HUES64 (cell line): ENCODE data around the gene OR52E8. TPM values are rescaled to one million over a fixed set of nuclear protein-coding genes. Genes with fewer than 3 reads are reported as not detected.

Experiments used
- H3K27ac ChIP-seq: 2 replicates; pipeline ENCODE4 v1.7.0; 2013; ENCODE audit warnings: low read depth, low read length, inconsistent platforms
- H3K27me3 ChIP-seq: 2 replicates; pipeline ENCODE4 v1.6.1; 2013; ENCODE audit warnings: mild to moderate bottlenecking, low read length; ENCODE audit not compliant: insufficient read depth
- H3K36me3 ChIP-seq: 2 replicates; pipeline ENCODE4 v1.6.1; 2013; ENCODE audit warnings: mild to moderate bottlenecking, low read length; ENCODE audit not compliant: insufficient read depth
- H3K4me1 ChIP-seq: 2 replicates; pipeline ENCODE4 v1.6.1; 2013; ENCODE audit warnings: mild to moderate bottlenecking, low read length, moderate library complexity; ENCODE audit not compliant: insufficient read depth
- H3K4me3 ChIP-seq: 2 replicates; pipeline ENCODE4 v1.5.1; 2013; ENCODE audit warnings: mild to moderate bottlenecking, low read length, moderate library complexity
- H3K9ac ChIP-seq: 2 replicates; pipeline ENCODE4 v1.6.1; 2013; ENCODE audit warnings: mild to moderate bottlenecking, low read depth, low read length
- H3K9me3 ChIP-seq: 2 replicates; pipeline ENCODE4 v1.6.1; 2013; ENCODE audit warnings: low read depth, low read length; ENCODE audit not compliant: insufficient read depth
- WGBS: fragments of 150-250, 120-280 bp; methylation state at CpG from one replicate; pipeline ENCODE4 v1.1.7; 2013; ENCODE audit warnings: missing lambda C conversion rate; 5-methylcytosine and 5-hydroxymethylcytosine counted together
- polyA plus RNA-seq, 2 experiments: library from polyadenylated mRNA; stranded (reverse); fragments of 50-300 nt; gene quantifications; one replicate each; pipeline ENCODE4 v1.2.3, GENCODE V29; 2013

Gene OR52E8
- polyA plus RNA-seq (2013, experiment 1 of 2), result not detected
- not detected for polyA plus RNA-seq (2013, experiment 2 of 2)

DNA sequence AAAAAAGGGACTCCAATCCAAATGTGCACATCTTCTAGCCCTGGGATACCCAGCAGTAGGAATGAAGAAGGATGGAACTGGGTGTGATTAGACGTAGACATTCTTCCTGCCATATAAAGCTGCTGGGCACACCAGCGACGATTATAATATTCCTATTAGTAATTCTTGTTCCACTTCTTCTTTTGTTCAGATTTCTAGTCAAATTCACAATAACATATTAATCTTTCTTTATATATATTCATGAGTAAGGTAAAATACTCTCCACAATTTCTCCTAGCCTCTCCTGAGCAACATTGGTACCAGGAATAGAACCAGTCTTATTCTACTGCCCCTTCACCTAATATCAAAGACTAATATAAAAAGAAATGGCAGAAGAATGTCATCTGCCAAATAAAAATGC is at the start of gene OR52E8:
OR52E8 (minus strand) TSS at position 101 of the 400 bp plus-strand sequence; CDS start at position 101, 0 bp downstream.
- H3K9ac ChIP-seq, result no peak within 1 kb of the TSS
- H3K27me3 ChIP-seq, result no peaks in the 10 kb centered on the region
- H3K27ac ChIP-seq, result no peak within 1 kb of the TSS
- no peaks in the 10 kb centered on the region for H3K4me1 ChIP-seq
- H3K36me3 ChIP-seq, result no peaks in the 10 kb centered on the region
- H3K4me3 ChIP-seq, result no peak within 1 kb of the TSS
- no peaks in the 10 kb centered on the region for H3K9me3 ChIP-seq
- 96% methylated on average over 3 of the region's 3 CpGs for WGBS

DNA sequence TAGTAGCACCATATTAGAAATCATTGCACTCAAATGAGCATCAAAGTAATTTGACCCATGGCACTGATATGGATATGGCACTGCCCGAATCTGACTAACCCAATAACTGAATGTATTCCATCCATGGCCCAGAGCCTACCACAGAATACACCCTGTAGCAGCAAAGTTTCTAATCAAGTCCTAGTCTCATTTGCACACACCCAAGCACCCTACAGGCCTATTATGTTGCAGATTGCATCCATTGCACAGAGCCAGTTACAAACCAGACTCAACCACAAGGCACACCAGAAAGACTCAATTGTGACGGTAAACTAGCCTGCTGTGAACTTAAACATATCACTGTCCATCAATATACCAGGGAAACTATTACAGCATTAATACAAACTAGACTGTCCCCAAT is 42.0 kb upstream of the OR52E8 start:
- Histone ChIP-seq H3K36me3 (no peaks in the 10 kb centered on the region), H3K9me3 (no peaks in the 10 kb centered on the region), H3K4me1 (no peaks in the 10 kb centered on the region; the same call in 1 of the 2 replicates), H3K4me3 (no peak overlapping the region), H3K27ac (no peak overlapping the region), H3K27me3 (no peaks in the 10 kb centered on the region), H3K9ac (no peak overlapping the region)
- WGBS, result 86% methylated on average over 2 of the region's 2 CpGs

DNA sequence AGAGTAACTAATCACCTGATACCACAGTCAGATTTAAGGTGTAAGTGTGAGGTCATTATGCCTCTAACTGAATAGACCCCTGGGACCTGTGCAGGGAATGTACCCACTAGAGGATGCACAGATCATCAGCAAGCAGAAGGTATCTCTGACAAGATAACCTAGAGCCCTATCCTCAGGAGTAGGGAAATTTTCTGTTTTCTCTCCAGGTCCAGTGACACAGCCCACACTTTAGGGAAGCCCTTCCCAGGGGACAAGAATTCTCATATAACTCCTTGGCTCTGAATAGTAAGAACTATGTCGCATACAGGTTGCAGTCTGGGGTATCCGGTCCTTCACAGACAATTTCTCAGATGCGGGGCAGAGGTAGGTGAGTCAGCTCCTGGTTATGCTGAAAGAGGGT is 35.4 kb upstream of the OR52E8 start, which contains the start of gene OR52E5:
OR52E5 (plus strand) TSS at position 301 of the 400 bp plus-strand sequence. CDS start 7,569 bp downstream, outside the sequence.
- Histone ChIP-seq H3K9me3 (no peaks in the 10 kb centered on the region), H3K4me1 (no peaks in the 10 kb centered on the region), H3K9ac (no peak within 1 kb of the TSS), H3K27me3 (no peaks in the 10 kb centered on the region), H3K4me3 (no peak within 1 kb of the TSS), H3K27ac (no peak within 1 kb of the TSS), H3K36me3 (no peaks in the 10 kb centered on the region)
- 83% methylated on average over 3 of the region's 3 CpGs for WGBS

DNA sequence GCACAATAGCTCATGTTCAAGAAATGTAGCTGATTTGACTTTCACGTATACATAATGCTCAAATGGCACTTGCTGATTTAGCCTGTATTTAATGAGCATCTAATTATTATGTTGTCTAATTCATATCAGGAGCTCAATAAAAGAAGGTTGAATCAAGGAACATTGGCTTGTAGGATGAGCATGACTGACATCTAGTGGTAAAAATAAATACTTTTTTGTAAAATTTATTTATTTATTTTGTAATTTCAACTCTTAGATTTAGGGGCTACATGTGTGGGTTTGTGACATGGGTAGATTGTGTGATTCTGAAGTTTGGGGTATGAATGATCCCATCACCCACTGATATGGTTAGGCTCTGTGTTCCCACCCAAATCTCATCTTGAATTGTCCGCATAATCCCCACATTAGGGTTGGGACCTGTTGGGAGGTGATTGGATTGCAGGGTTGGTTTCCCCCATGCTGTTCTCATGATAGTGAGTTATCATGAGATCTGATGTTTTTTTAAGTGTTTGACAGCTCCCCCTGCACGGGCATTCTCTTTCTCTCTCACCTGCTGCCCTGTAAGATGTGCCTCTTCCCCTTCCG is 33.8 kb upstream of the OR52E8 start:
- no peak overlapping the region for H3K9ac ChIP-seq

DNA sequence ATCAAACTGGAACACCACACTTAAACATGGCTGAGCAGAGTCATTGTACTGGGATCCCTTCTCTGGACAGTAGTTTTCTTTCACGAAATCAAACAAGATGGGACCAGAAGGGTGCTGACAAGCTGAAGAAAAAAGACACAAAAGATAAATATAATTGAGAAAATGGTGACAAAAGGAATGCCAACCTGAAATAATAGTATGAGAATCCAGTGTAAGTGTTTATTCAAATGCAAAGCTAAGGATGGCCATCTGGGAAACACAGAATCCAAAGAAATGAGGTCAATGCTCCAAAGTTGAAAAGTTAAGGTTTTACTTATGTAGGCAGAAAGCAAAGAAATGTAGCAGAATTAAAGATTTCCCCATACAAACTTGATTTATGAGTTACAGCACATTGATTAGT is 30.2 kb upstream of the OR52E8 start:
- Histone ChIP-seq H3K27ac (no peak overlapping the region), H3K9me3 (no peaks in the 10 kb centered on the region), H3K4me1 (no peaks in the 10 kb centered on the region), H3K36me3 (no peaks in the 10 kb centered on the region), H3K27me3 (no peaks in the 10 kb centered on the region), H3K4me3 (no peak overlapping the region), H3K9ac (no peak overlapping the region)
- WGBS, result 100% methylated on average over 1 of the region's 1 CpG

More for the DNA sequence above, 33.8 kb upstream of the OR52E8 start:
- H3K9me3 ChIP-seq, result no peaks in the 10 kb centered on the region
- H3K4me1 ChIP-seq, result no peaks in the 10 kb centered on the region
- H3K4me3 ChIP-seq, result no peak overlapping the region
- no peak overlapping the region for H3K27ac ChIP-seq
- H3K36me3 ChIP-seq, result no peaks in the 10 kb centered on the region
- 89% methylated on average over 4 of the region's 4 CpGs for WGBS
- H3K27me3 ChIP-seq, result no peaks in the 10 kb centered on the region

DNA sequence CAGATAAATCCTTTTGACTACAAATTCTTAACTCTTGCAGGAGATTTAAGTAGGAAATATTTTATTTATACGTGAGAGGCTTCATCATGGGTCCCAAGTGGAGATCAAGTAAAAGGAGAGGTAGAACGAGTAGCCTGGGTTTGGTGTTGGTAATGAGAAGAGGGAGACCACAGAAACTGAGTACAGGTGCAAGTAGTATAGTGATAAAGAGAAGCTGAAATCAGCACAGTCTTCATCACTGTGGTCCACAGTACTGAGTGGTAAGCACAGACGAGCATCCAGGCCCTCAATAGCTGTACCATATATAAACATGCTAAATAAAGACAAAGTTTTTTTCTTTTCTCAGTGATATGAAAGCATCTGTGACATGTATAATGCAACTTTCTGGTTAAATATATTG is 29.7 kb upstream of the OR52E8 start:
- H3K4me1 ChIP-seq, result no peaks in the 10 kb centered on the region
- H3K9me3 ChIP-seq, result no peaks in the 10 kb centered on the region
- H3K9ac ChIP-seq, result no peak overlapping the region
- no peak overlapping the region for H3K4me3 ChIP-seq
- no peaks in the 10 kb centered on the region for H3K27me3 ChIP-seq
- WGBS, result 93% methylated on average over 2 of the region's 3 CpGs
- no peak overlapping the region for H3K27ac ChIP-seq
- no peaks in the 10 kb centered on the region for H3K36me3 ChIP-seq

DNA sequence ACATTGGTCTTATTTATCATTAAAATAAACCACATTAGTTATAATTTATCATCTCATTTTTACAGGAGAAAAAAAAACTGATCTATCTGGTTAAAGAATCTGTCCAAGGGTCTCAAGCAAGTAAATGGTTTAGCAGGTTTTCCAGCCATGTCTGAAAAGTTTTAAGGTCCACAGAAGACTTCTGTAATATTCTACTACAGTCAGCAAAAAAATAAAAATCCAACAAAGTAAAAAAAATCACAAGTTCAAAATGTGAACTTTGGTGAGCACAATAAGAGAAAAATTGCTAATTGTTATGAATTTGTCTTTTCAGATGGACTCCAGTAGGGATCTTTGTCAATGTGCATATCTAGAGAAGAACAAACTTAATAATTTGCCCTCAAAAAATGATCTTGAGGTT is 24.3 kb upstream of the OR52E8 start:
- Histone ChIP-seq H3K27me3 (no peaks in the 10 kb centered on the region), H3K4me3 (no peak overlapping the region), H3K4me1 (no peaks in the 10 kb centered on the region), H3K9me3 (no peaks in the 10 kb centered on the region), H3K27ac (no peak overlapping the region), H3K9ac (no peak overlapping the region), H3K36me3 (no peaks in the 10 kb centered on the region)

DNA sequence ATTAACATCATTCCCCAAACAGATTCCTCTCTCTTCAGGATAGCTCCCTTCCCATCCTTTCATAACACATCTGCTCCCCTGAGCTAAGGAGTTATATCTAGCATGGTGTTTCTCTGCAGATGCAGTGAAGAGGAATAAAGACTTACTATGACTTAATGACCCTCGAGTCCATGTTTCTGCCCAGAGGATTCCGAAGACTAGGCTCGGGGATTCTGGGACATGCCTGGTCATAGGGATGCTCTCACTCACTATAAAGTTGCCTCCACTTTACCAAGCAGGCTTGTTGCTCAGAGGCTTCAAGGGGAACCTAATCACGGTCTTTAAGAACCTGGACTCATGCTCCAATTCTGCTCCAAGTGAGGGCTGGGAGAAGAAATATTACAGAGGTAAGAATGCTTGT is 22.8 kb upstream of the OR52E8 start, which contains the start of gene OR52E4:
OR52E4 (plus strand) TSS at position 301 of the 400 bp plus-strand sequence. CDS start 3,664 bp downstream, outside the sequence.
- Histone ChIP-seq H3K9me3 (no peaks in the 10 kb centered on the region), H3K4me1 (no peaks in the 10 kb centered on the region), H3K9ac (no peak within 1 kb of the TSS), H3K27ac (no peak within 1 kb of the TSS), H3K36me3 (no peaks in the 10 kb centered on the region), H3K27me3 (no peaks in the 10 kb centered on the region), H3K4me3 (no peak within 1 kb of the TSS)
- WGBS, result 95% methylated on average over 4 of the region's 4 CpGs

DNA sequence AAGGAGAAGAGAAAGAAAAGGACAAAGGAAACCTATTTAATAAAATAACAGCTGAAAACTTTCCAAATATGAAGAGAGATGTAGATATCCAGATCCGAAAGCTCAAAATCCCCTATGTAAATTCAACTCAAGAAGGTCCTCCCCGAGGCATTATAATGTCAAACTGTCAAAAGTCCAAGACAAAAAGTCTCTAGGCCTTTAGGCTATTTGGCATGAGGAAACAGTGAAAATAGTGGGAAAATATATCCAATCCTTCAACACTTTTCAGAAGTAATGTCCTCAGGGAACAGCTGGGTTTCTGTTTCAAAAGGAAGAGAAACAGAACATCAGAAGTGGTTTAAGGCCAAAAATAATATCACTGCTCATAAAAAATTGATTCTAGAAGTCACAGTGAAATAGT is 21.1 kb upstream of the OR52E8 start:
- no peak overlapping the region for H3K9ac ChIP-seq
- no peak overlapping the region for H3K4me3 ChIP-seq
- H3K36me3 ChIP-seq, result no peaks in the 10 kb centered on the region
- no peak overlapping the region for H3K27ac ChIP-seq
- WGBS, result 84% methylated on average over 2 of the region's 2 CpGs
- H3K9me3 ChIP-seq, result no peaks in the 10 kb centered on the region
- H3K4me1 ChIP-seq, result no peaks in the 10 kb centered on the region
- H3K27me3 ChIP-seq, result no peaks in the 10 kb centered on the region

DNA sequence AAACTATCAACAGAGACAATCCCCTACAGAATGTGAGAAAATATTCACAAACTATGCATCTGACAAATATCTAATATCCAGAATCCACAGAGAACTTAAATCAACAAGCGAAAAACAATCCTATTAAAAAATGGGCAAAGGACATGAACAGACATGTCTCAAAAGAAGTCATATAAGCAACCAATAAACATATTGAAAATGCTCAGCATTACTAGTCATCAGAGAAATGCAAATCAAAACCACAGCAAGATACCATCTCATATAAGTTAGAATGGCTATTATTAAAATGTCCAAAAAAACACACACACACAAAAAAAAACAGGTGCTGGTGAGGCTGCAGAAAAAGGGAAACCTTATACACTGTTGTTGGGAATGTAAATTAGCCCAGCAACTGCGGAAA is 8.3 kb upstream of the OR52E8 start:
- H3K4me1 ChIP-seq, result no peaks in the 10 kb centered on the region
- 87% methylated on average over 2 of the region's 2 CpGs for WGBS
- no peak overlapping the region for H3K4me3 ChIP-seq
- no peaks in the 10 kb centered on the region for H3K36me3 ChIP-seq
- no peak overlapping the region for H3K9ac ChIP-seq
- no peaks in the 10 kb centered on the region for H3K27me3 ChIP-seq
- no peaks in the 10 kb centered on the region for H3K9me3 ChIP-seq
- H3K27ac ChIP-seq, result no peak overlapping the region

DNA sequence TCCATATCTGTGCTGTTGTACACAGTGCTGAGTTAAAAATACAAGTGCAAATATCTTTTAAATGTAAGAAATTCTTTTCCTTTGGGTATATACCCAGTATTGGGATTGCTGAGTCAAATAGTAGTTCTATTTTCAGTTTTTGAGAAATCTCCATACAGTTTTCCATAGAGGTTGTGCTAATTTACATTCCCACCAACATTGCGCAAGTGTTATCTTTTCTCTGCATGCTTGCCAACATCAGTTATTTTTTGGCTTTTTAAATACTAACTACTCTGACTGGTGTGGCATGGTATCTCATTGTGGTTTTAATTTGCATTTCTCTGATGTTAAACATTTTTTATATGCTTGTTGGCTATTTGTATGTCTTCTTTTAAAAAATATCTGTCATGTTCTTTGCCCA is 6.5 kb downstream of the OR52E8 start:
- H3K27ac ChIP-seq, result no peak overlapping the region
- H3K4me3 ChIP-seq, result no peak overlapping the region
- H3K9ac ChIP-seq, result no peak overlapping the region
- no peaks in the 10 kb centered on the region for H3K27me3 ChIP-seq
- H3K36me3 ChIP-seq, result no peaks in the 10 kb centered on the region
- 100% methylated on average over 1 of the region's 1 CpG for WGBS
- H3K9me3 ChIP-seq, result no peaks in the 10 kb centered on the region
- H3K4me1 ChIP-seq, result no peaks in the 10 kb centered on the region

DNA sequence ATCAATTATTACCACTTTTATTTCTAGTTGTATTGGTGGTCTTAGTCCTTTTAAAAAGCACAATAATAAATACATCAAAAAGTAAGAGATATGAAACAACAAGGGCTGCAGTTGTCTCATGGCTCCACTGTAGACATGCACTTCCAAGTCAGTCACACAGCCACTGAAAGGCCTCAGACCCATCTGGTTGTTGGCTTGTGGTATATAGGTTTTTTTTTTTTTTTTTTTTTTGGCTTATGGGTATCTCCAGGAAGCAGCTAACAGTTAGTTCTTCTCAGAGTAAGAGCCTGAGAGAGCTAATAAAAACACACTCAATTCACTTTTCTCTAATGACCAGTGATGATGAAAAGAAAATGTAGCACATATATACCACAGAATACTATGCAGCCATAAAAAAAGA is 9.8 kb downstream of the OR52E8 start:
- no peak overlapping the region for H3K9ac ChIP-seq

More for the DNA sequence above, 9.8 kb downstream of the OR52E8 start:
- Histone ChIP-seq H3K4me3 (no peak overlapping the region), H3K36me3 (no peaks in the 10 kb centered on the region), H3K4me1 (no peaks in the 10 kb centered on the region), H3K27ac (no peak overlapping the region), H3K27me3 (no peaks in the 10 kb centered on the region), H3K9me3 (no peaks in the 10 kb centered on the region)
